ENCODE measurements around the gene PEAK1. TPM values are rescaled to one million over a fixed set of nuclear protein-coding genes. Genes with fewer than 3 reads are reported as not detected.

Gene PEAK1
- total and polyA plus RNA-seq, 3 donors from 2014 or later = 33.2 to 130 (median 107) TPM

DNA sequence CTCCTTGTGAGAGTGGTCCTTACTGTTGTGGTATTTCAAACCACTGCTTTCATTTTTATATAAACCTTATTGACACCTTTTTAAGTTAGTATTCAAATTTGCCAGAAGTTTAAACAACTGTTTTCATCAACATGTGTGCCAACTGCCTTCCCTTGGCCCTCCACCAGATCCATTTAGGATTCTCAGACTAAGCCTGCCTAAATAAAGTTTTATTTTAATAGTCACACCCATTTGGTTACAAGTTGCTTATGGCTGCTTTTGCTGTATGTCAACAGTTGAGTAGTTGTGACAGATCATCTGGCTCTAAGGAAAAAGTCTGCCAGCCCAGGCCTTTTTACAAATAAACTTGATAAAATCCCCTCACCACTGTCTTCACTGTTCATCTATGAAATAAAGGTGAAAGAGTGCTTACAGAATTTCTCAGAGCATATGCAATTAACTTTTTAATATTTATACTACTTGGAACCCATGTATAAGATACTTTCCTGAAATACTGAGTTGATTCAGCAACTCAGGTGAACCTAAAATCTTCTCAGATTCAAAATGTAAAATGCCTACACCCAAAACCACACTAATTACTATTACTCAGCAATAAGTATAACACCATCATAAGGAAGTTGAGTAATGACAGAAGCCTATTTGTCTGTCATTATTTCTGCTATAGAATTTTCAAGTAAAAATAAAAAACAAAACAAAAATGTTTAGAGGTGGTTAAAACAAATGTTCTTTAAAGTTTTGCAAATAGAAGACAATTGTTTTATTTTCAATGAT, 35.1 kb downstream of the PEAK1 start:
- no peaks in the 10 kb centered on the region for H3K9me3 ChIP-seq
- no peak overlapping the region for H3K27ac ChIP-seq
- no peaks in the 10 kb centered on the region for H3K36me3 ChIP-seq (ENCODE audit: low read depth, missing control alignments)
- no peaks in the 10 kb centered on the region for H3K27me3 ChIP-seq
- TF ChIP-seq POLR2A (IDR thresholded peaks at IDR 0.05) = no peak
- TF ChIP-seq, protein P1, sequence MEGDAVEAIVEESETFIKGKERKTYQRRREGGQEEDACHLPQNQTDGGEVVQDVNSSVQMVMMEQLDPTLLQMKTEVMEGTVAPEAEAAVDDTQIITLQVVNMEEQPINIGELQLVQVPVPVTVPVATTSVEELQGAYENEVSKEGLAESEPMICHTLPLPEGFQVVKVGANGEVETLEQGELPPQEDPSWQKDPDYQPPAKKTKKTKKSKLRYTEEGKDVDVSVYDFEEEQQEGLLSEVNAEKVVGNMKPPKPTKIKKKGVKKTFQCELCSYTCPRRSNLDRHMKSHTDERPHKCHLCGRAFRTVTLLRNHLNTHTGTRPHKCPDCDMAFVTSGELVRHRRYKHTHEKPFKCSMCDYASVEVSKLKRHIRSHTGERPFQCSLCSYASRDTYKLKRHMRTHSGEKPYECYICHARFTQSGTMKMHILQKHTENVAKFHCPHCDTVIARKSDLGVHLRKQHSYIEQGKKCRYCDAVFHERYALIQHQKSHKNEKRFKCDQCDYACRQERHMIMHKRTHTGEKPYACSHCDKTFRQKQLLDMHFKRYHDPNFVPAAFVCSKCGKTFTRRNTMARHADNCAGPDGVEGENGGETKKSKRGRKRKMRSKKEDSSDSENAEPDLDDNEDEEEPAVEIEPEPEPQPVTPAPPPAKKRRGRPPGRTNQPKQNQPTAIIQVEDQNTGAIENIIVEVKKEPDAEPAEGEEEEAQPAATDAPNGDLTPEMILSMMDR (IDR thresholded peaks at IDR 0.05) = no peak
- no peak for DNase-seq
- intact Hi-C loops (cut with DNase I; ENCODE audit: low total_unique reads) = no loop called here
- no peak overlapping the region for H3K4me3 ChIP-seq
- H3K4me1 ChIP-seq = peaks cover 4% of the 10 kb centered on the region

DNA sequence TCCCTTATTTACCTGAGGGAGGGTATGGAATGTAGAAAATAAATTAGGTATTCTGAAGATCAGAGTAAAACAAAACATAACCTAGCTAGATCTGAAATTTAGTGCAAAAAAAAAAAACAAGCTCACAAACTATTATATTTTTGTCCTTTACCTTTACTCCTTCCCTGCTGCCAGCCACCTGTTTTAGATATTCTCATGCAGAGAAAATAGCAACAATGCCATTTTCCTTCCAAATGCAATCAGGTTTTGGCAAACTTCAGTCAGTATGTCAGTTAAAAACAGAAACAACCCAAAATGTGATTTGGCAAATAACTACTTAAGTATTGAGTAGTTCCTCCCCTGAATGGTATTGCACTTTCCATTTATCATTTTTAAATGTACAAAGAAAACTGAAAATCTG, 35.8 kb downstream of the PEAK1 start:
- Histone ChIP-seq H3K9me3 (no peaks in the 10 kb centered on the region), H3K27me3 (no peaks in the 10 kb centered on the region), H3K36me3 (ENCODE audit: low read depth, missing control alignments) (no peaks in the 10 kb centered on the region), H3K27ac (no peak overlapping the region), H3K4me3 (no peak overlapping the region), H3K4me1 (peaks cover 4% of the 10 kb centered on the region)
- TF ChIP-seq, protein P1 (IDR thresholded peaks at IDR 0.05) = no peak
- TF ChIP-seq POLR2A (IDR thresholded peaks at IDR 0.05) = no peak
- intact Hi-C loops (cut with DNase I; ENCODE audit: low total_unique reads) = no loop called here
- no peak for DNase-seq

DNA sequence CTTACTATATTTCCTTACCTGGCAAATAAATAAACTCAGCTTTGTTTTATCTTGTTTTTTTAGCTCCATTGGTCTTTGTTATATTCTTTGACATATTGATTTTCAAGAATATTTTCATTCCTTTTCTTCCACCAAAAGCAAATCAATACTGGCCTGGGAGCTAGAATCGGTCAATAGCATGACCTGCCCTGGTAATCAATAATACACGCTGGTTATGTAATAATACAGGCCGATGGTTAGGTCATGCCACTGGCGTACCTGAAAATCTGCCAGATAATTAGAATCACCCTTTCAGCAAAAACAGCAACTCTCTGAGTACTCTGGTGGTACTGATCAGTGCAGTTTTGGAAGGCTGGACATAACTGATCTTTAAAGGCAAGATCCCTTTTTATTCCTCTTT, 39.9 kb downstream of the PEAK1 start:
- no peak overlapping the region for H3K4me3 ChIP-seq
- intact Hi-C loops (cut with DNase I; ENCODE audit: low total_unique reads) = no loop called here
- no peaks in the 10 kb centered on the region for H3K36me3 ChIP-seq (ENCODE audit: low read depth, missing control alignments)
- H3K27me3 ChIP-seq = no peaks in the 10 kb centered on the region
- no peak for DNase-seq
- H3K9me3 ChIP-seq = no peaks in the 10 kb centered on the region
- H3K27ac ChIP-seq = no peak overlapping the region
- WGBS, 2 donors = 92 to 96% methylated on average over 4 of the region's 4 CpGs
- TF ChIP-seq, protein P1 (IDR thresholded peaks at IDR 0.05) = no peak
- TF ChIP-seq POLR2A (IDR thresholded peaks at IDR 0.05) = no peak
- H3K4me1 ChIP-seq = peaks cover 4% of the 10 kb centered on the region

DNA sequence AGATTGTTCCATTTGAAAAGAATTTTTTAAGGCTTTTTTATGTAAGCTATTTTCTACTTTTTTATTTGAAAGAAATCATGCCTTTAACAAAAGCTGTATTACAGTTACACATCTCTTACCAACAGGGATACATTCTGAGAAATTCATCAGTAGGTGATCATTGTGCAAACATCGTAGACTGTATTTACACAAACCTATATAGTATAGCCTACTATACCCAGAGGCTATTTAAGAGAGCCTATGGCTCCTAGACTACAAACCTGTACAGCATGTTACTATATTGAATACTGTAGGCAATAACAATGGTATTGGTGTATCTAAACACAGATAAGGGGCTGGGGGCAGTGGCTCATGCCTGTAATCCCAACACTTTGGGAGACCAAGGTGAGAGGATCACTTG, 43.1 kb downstream of the PEAK1 start:
- Histone ChIP-seq H3K36me3 (ENCODE audit: low read depth, missing control alignments) (no peaks in the 10 kb centered on the region), H3K9me3 (no peaks in the 10 kb centered on the region), H3K4me3 (no peak overlapping the region), H3K27ac (no peak overlapping the region), H3K4me1 (peaks cover 4% of the 10 kb centered on the region), H3K27me3 (no peaks in the 10 kb centered on the region)
- no peak for TF ChIP-seq POLR2A (IDR thresholded peaks at IDR 0.05)
- TF ChIP-seq, protein P1 (IDR thresholded peaks at IDR 0.05) = no peak
- DNase-seq = no peak
- WGBS, 2 donors = 100% methylated on average over 1 of the region's 1 CpG
- intact Hi-C loops (cut with DNase I; ENCODE audit: low total_unique reads) = no loop called here

DNA sequence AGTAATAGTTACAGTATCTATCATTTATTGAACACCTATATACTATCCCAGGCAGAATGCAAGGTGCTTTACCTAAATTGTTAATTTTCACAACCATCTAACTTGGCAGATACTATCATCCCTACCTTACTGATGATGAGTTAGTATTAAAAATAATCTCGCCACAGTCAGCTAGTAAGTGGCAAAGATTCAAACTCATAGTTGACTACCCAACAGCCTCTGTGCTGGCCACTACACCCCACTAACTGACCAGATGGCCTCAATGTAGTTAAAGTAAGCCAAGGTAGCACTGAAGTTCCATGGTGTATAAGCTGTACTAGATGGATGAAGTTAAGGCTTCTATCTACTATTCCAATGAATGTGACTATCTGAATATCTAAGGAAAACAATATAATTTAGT, 44.8 kb downstream of the PEAK1 start:
- WGBS, 2 donors = 93 to 96% methylated on average over 1 of the region's 1 CpG
- no peaks in the 10 kb centered on the region for H3K9me3 ChIP-seq
- no peaks in the 10 kb centered on the region for H3K27me3 ChIP-seq
- no peak overlapping the region for H3K27ac ChIP-seq
- no peaks in the 10 kb centered on the region for H3K36me3 ChIP-seq (ENCODE audit: low read depth, missing control alignments)
- no peak for TF ChIP-seq POLR2A (IDR thresholded peaks at IDR 0.05)
- TF ChIP-seq, protein P1 (IDR thresholded peaks at IDR 0.05) = no peak
- no peak overlapping the region for H3K4me3 ChIP-seq
- no peaks in the 10 kb centered on the region for H3K4me1 ChIP-seq
- no peak for DNase-seq
- intact Hi-C loops (cut with DNase I; ENCODE audit: low total_unique reads) = no loop called here
